ENCODE data around the gene SLC4A2.
"Not testable (repeated sequence)": the region's sequence is repeated elsewhere in the genome, so short reads cannot be mapped to it uniquely, and the experiment has no call there.

SLC4A2 gene

GRCh38 chr7:151024435-151025056 is 34.8 kb upstream of the SLC4A2 start, which contains the start of gene ATG9B:
Gene ATG9B (minus strand): TSS chr7:151024494. CDS start chr7:151024423, 71 bp downstream.
- no peak for FAIRE-seq

- no peak for FAIRE-seq
Observed at GRCh38 chr7:151025924-151026671, 33.3 kb upstream of the SLC4A2 start.

- not testable (repeated sequence) for FAIRE-seq
Observed at GRCh38 chr7:151026771-151027727, 32.3 kb upstream of the SLC4A2 start.

GRCh38 chr7:151027728-151028130 is 31.7 kb upstream of the SLC4A2 start:
- FAIRE-seq = not testable (repeated sequence)

GRCh38 chr7:151028131-151028947 is 31.1 kb upstream of the SLC4A2 start, which contains the start of gene ABCB8:
Gene ABCB8 (plus strand): TSS chr7:151028450. CDS start chr7:151028516, 66 bp downstream.
- peak; percentile 33 for FAIRE-seq

- FAIRE-seq = no peak
Observed at GRCh38 chr7:151028948-151029501, 30.4 kb upstream of the SLC4A2 start.

GRCh38 chr7:151031011-151031410 is 28.4 kb upstream of the SLC4A2 start:
- no peak for FAIRE-seq

- no peak for FAIRE-seq
Observed at GRCh38 chr7:151032936-151033863, 26.2 kb upstream of the SLC4A2 start.

GRCh38 chr7:151033864-151034249 is 25.5 kb upstream of the SLC4A2 start:
- FAIRE-seq = no peak

GRCh38 chr7:151034312-151035025 is 24.9 kb upstream of the SLC4A2 start:
- no peak for FAIRE-seq

GRCh38 chr7:151035026-151035717 is 24.2 kb upstream of the SLC4A2 start:
- no peak for FAIRE-seq

- FAIRE-seq = no peak
Observed at GRCh38 chr7:151035902-151036301, 23.5 kb upstream of the SLC4A2 start.

GRCh38 chr7:151038951-151039849 is 20.2 kb upstream of the SLC4A2 start:
- no peak for FAIRE-seq

GRCh38 chr7:151039850-151040548 is 19.4 kb upstream of the SLC4A2 start:
- FAIRE-seq = no peak

GRCh38 chr7:151040616-151041375 is 18.6 kb upstream of the SLC4A2 start:
- no peak for FAIRE-seq

GRCh38 chr7:151043449-151043848 is 15.9 kb upstream of the SLC4A2 start:
- FAIRE-seq = not testable (repeated sequence)

GRCh38 chr7:151043959-151044358 is 15.4 kb upstream of the SLC4A2 start:
- FAIRE-seq = no peak
